ENCODE results near the gene RADX. TPM values are rescaled to one million over a fixed set of nuclear protein-coding genes. Genes with fewer than 3 reads are reported as not detected.

RADX gene
- total RNA-seq, 1 experiment from 2014 or later: 0.20 TPM

DNA sequence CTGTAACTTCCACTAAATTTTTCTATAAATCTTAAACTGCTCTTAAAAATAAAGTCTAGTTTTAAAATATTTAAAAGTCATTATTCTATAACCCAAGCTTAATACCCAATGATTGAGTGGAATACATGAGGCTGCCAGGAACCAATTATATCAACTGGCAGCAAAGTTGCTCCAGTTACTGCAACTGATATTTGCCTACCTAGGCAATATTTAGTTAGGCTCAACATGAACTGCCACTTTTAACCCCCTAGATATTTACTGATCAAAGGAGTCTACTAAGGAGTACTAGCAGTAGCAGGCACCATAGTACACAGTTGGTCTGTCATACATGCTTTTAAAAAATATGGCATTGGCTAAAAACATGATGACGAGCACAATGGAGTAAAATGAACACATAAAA is 29.9 kb upstream of the RADX start:
- BruUV-seq (replicated peaks): no TSS peak
- no peaks in the 10 kb centered on the region for H3K79me2 ChIP-seq (ENCODE audit: low read depth)
- H3K4me1 ChIP-seq (replicated peaks; ENCODE audit: insufficient read depth): no peaks in the 10 kb centered on the region
- H3K4me2 ChIP-seq: no peak overlapping the region
- TF ChIP-seq EZH2 (IDR thresholded peaks at IDR 0.05; ENCODE audit: low read depth) (no peak), CTCF (conservative IDR thresholded peaks at IDR 0.05) (no peak)
- intact Hi-C loops (cut with micrococcal nuclease; ENCODE audit: unreplicated experiment): no loop called here
- POLR2A ChIA-PET (ENCODE audit: unreplicated experiment): no interaction called here
- H3K9me2 ChIP-seq (ENCODE audit: insufficient read depth): no peaks in the 10 kb centered on the region
- H4K20me1 ChIP-seq (ENCODE audit: insufficient read depth): no peaks in the 10 kb centered on the region
- CTCF ChIA-PET: no interaction called here
- no peaks in the 10 kb centered on the region for H3F3A ChIP-seq (ENCODE audit: insufficient read depth, low read depth)
- no peaks in the 10 kb centered on the region for H3K9me3 ChIP-seq (ENCODE audit: insufficient read depth, low read depth)
- no peak overlapping the region for H3K4me3 ChIP-seq
- no peaks in the 10 kb centered on the region for H3K27me3 ChIP-seq (ENCODE audit: insufficient read depth, low read depth)
- H3K36me3 ChIP-seq (ENCODE audit: low read depth): no peaks in the 10 kb centered on the region
- no peak overlapping the region for H3K27ac ChIP-seq
- H2AFZ ChIP-seq: no peak overlapping the region
- DNase-seq: no peak

GRCh38 chrX:106585478-106585877 is 26.3 kb upstream of the RADX start:
- TF ChIP-seq CTCF (conservative IDR thresholded peaks at IDR 0.05): no peak
- no peak for TF ChIP-seq EZH2 (IDR thresholded peaks at IDR 0.05; ENCODE audit: low read depth)
- H3K36me3 ChIP-seq (ENCODE audit: low read depth): no peaks in the 10 kb centered on the region
- intact Hi-C loops (cut with micrococcal nuclease; ENCODE audit: unreplicated experiment): no loop called here
- ChIA-PET CTCF (no interaction called here), POLR2A (ENCODE audit: unreplicated experiment) (no interaction called here)
- no peaks in the 10 kb centered on the region for H3K79me2 ChIP-seq (ENCODE audit: low read depth)
- H2AFZ ChIP-seq: no peak overlapping the region
- H3K9me2 ChIP-seq (ENCODE audit: insufficient read depth): no peaks in the 10 kb centered on the region
- H3K4me2 ChIP-seq: no peak overlapping the region
- no peaks in the 10 kb centered on the region for H3F3A ChIP-seq (ENCODE audit: insufficient read depth, low read depth)
- no TSS peak for BruUV-seq (replicated peaks)
- no peaks in the 10 kb centered on the region for H3K9me3 ChIP-seq (ENCODE audit: insufficient read depth, low read depth)
- DNase-seq: no peak
- no peaks in the 10 kb centered on the region for H3K27me3 ChIP-seq (ENCODE audit: insufficient read depth, low read depth)
- no peak overlapping the region for H3K4me3 ChIP-seq
- H4K20me1 ChIP-seq (ENCODE audit: insufficient read depth): no peaks in the 10 kb centered on the region
- no peaks in the 10 kb centered on the region for H3K4me1 ChIP-seq (replicated peaks; ENCODE audit: insufficient read depth)
- H3K27ac ChIP-seq: no peak overlapping the region

GRCh38 chrX:106588801-106589200 is 23.0 kb upstream of the RADX start:
- no peak overlapping the region for H3K4me2 ChIP-seq
- ChIA-PET POLR2A (ENCODE audit: unreplicated experiment) (no interaction called here), CTCF (no interaction called here)
- H3K9me3 ChIP-seq (ENCODE audit: insufficient read depth, low read depth): no peaks in the 10 kb centered on the region
- no peak overlapping the region for H3K27ac ChIP-seq
- no TSS peak for BruUV-seq (replicated peaks)
- H2AFZ ChIP-seq: no peak overlapping the region
- TF ChIP-seq CTCF (conservative IDR thresholded peaks at IDR 0.05) (no peak), EZH2 (IDR thresholded peaks at IDR 0.05; ENCODE audit: low read depth) (no peak)
- no peaks in the 10 kb centered on the region for H3K4me1 ChIP-seq (replicated peaks; ENCODE audit: insufficient read depth)
- intact Hi-C loops (cut with micrococcal nuclease; ENCODE audit: unreplicated experiment): no loop called here
- no peaks in the 10 kb centered on the region for H4K20me1 ChIP-seq (ENCODE audit: insufficient read depth)
- H3K79me2 ChIP-seq (ENCODE audit: low read depth): no peaks in the 10 kb centered on the region
- no peaks in the 10 kb centered on the region for H3K36me3 ChIP-seq (ENCODE audit: low read depth)
- no peaks in the 10 kb centered on the region for H3F3A ChIP-seq (ENCODE audit: insufficient read depth, low read depth)
- no peaks in the 10 kb centered on the region for H3K9me2 ChIP-seq (ENCODE audit: insufficient read depth)
- DNase-seq: no peak
- H3K4me3 ChIP-seq: no peak overlapping the region
- no peaks in the 10 kb centered on the region for H3K27me3 ChIP-seq (ENCODE audit: insufficient read depth, low read depth)

Measured in PC-9 (cell line).